H9 (cell line): Measurements from ENCODE around the gene ACVR1. TPM values are rescaled to one million over a fixed set of nuclear protein-coding genes. Genes with fewer than 3 reads are reported as not detected.

Source experiments
- DNase-seq: peaks from one replicate; pipeline ENCODE4 v3.0.0-alpha.2; 2017
- H2AFZ ChIP-seq: one replicate; pipeline ENCODE4 v1.6.1; 2013; ENCODE audit warnings: mild to moderate bottlenecking, low read length, control low read depth, moderate library complexity
- H2AK5ac ChIP-seq: 2 replicates; pipeline ENCODE4 v1.6.1; 2013; ENCODE audit warnings: low read length, control low read depth, mixed read lengths; ENCODE audit not compliant: insufficient read length
- H2BK120ac ChIP-seq: one replicate; pipeline ENCODE4 v1.6.1; 2013; ENCODE audit warnings: low read depth, mild to moderate bottlenecking, low read length, control low read depth, inconsistent platforms; ENCODE audit not compliant: poor library complexity, severe bottlenecking
- H2BK12ac ChIP-seq: 2 replicates; pipeline ENCODE4 v1.6.1; 2013; ENCODE audit warnings: low read length, control low read depth, mixed read lengths, low read depth; ENCODE audit not compliant: insufficient read length
- H2BK15ac ChIP-seq: 2 replicates; pipeline ENCODE4 v1.6.1; 2013; ENCODE audit warnings: low read depth, low read length, control low read depth
- H2BK20ac ChIP-seq: one replicate; pipeline ENCODE4 v1.6.1; 2013; ENCODE audit warnings: low read depth, mild to moderate bottlenecking, low read length, control low read depth, inconsistent platforms; ENCODE audit not compliant: poor library complexity, severe bottlenecking
- H2BK5ac ChIP-seq: 2 replicates; pipeline ENCODE4 v1.6.1; 2013; ENCODE audit warnings: low read length, control low read depth, mixed read lengths; ENCODE audit not compliant: insufficient read length
- H3K14ac ChIP-seq: 2 replicates; pipeline ENCODE4 v1.6.1; 2013; ENCODE audit warnings: low read length, control low read depth; ENCODE audit not compliant: insufficient read depth
- H3K18ac ChIP-seq: 2 replicates; pipeline ENCODE4 v1.6.1; 2013; ENCODE audit warnings: low read depth, mild to moderate bottlenecking, mixed read lengths, low read length, control low read depth; ENCODE audit not compliant: insufficient read length
- H3K23ac ChIP-seq: 2 replicates; pipeline ENCODE4 v1.6.1; 2013; ENCODE audit warnings: low read length, control low read depth, mixed read lengths, low read depth; ENCODE audit not compliant: insufficient read length
- H3K23me2 ChIP-seq: 2 replicates; pipeline ENCODE4 v1.6.1; 2013; ENCODE audit warnings: low read depth, mild to moderate bottlenecking, mixed read lengths, low read length, control low read depth; ENCODE audit not compliant: insufficient read length, poor library complexity, severe bottlenecking
- H3K27ac ChIP-seq: 2 replicates; pipeline ENCODE4 v1.5.1; 2013; ENCODE audit warnings: low read length, control low read depth, mixed read lengths, low read depth; ENCODE audit not compliant: insufficient read length
- H3K27me3 ChIP-seq: 2 replicates; pipeline ENCODE4 v1.6.1; 2013; ENCODE audit warnings: low read length, control low read depth, inconsistent platforms; ENCODE audit not compliant: insufficient read depth
- H3K4ac ChIP-seq: 2 replicates; pipeline ENCODE4 v1.6.1; 2013; ENCODE audit warnings: low read depth, mild to moderate bottlenecking, control low read depth, inconsistent platforms, low read length, moderate library complexity
- H3K4me1 ChIP-seq: 2 replicates; pipeline ENCODE4 v1.6.1; 2013; ENCODE audit warnings: low read length, control low read depth, inconsistent platforms; ENCODE audit not compliant: insufficient read depth
- H3K4me2 ChIP-seq: 2 replicates; pipeline ENCODE4 v1.6.1; 2013; ENCODE audit warnings: low read length, control low read depth, mixed read lengths; ENCODE audit not compliant: insufficient read length, insufficient read depth
- H3K56ac ChIP-seq: 2 replicates; pipeline ENCODE4 v1.6.1; 2013; ENCODE audit warnings: low read depth, mild to moderate bottlenecking, mixed read lengths, low read length, control low read depth; ENCODE audit not compliant: insufficient read length
- H3K79me1 ChIP-seq: 2 replicates; pipeline ENCODE4 v1.6.1; 2013; ENCODE audit warnings: low read depth, mild to moderate bottlenecking, moderate library complexity, low read length, control low read depth, inconsistent platforms; ENCODE audit not compliant: insufficient read depth, poor library complexity, severe bottlenecking
- H3K79me2 ChIP-seq: 2 replicates; pipeline ENCODE4 v1.6.1; 2013; ENCODE audit warnings: low read length, control low read depth, inconsistent platforms; ENCODE audit not compliant: insufficient read depth
- H3K9ac ChIP-seq: 2 replicates; pipeline ENCODE4 v1.6.1; 2013; ENCODE audit warnings: low read length, control low read depth, mixed read lengths; ENCODE audit not compliant: insufficient read length; ENCODE audit errors: extremely low read depth
- H3K9me3 ChIP-seq: one replicate; pipeline ENCODE4 v1.6.1; 2013; ENCODE audit warnings: low read depth, low read length, inconsistent platforms; ENCODE audit not compliant: control insufficient read depth
- H3T11ph ChIP-seq: one replicate; pipeline ENCODE4 v1.6.1; 2013; ENCODE audit warnings: mild to moderate bottlenecking, low read length, control low read depth, inconsistent platforms
- H4K20me1 ChIP-seq: one replicate; pipeline ENCODE4 v1.6.1; 2013; ENCODE audit not compliant: control insufficient read depth, insufficient read length, insufficient read depth
- H4K5ac ChIP-seq: 2 replicates; pipeline ENCODE4 v1.6.1; 2013; ENCODE audit warnings: low read depth, mild to moderate bottlenecking, mixed read lengths, low read length, control low read depth; ENCODE audit not compliant: insufficient read length
- H4K8ac ChIP-seq: replicated peaks from 2 replicates; pipeline ENCODE4 v1.6.1; 2013; ENCODE audit warnings: low read length, control low read depth, mixed read lengths, low read depth; ENCODE audit not compliant: insufficient read length
- H4K91ac ChIP-seq: 2 replicates; pipeline ENCODE4 v1.6.1; 2013; ENCODE audit warnings: low read depth, mild to moderate bottlenecking, moderate library complexity, mixed read lengths, low read length, control low read depth; ENCODE audit not compliant: insufficient read length
- H3K27ac Mint-ChIP-seq, 3 experiments: 2 replicates in 2 of 3; 3 replicates in 1 of 3; pipeline ENCODE4 v1.8.0; 2020 to 2021; ENCODE audit warnings: mixed read lengths in 3 of 3, mild to moderate bottlenecking in 1 of 3, moderate library complexity in 1 of 3
- H3K27me3 Mint-ChIP-seq: 2 replicates; pipeline ENCODE4 v1.8.0; 2021; ENCODE audit warnings: low read depth, mild to moderate bottlenecking, moderate library complexity, mixed read lengths
- H3K36me3 Mint-ChIP-seq, 3 experiments: 2 replicates in 2 of 3; 3 replicates in 1 of 3; pipeline ENCODE4 v1.8.0; 2020 to 2021; ENCODE audit warnings: low read depth in 3 of 3, mixed read lengths in 3 of 3; ENCODE audit not compliant: insufficient read depth in 1 of 3
- H3K4me1 Mint-ChIP-seq, 2 experiments: 2 replicates each; pipeline ENCODE4 v1.8.0; 2020; ENCODE audit warnings: mixed read lengths in 2 of 2
- H3K4me3 Mint-ChIP-seq, 2 experiments: 2 replicates in 1 of 2; 3 replicates in 1 of 2; pipeline ENCODE4 v1.8.0; 2020 to 2021; ENCODE audit warnings: mild to moderate bottlenecking in 2 of 2, mixed read lengths in 2 of 2, moderate library complexity in 1 of 2
- H3K9me3 Mint-ChIP-seq, 2 experiments: 2 replicates in 1 of 2; 3 replicates in 1 of 2; pipeline ENCODE4 v1.8.0; 2020; ENCODE audit warnings: mild to moderate bottlenecking in 2 of 2, mixed read lengths in 2 of 2, moderate library complexity in 1 of 2
- CTCF ChIP-seq: fragments of 200-600 bp; sonication (generic); conservative IDR thresholded peaks from 3 replicates; pipeline ENCODE4 v1.8.0; 2021; ENCODE audit warnings: antibody characterized with exemption, mild to moderate bottlenecking
- WGBS: extraction: QIAGEN DNeasy Blood & Tissue Kit; methylation state at CpG from one replicate; pipeline ENCODE4 v1.1.7; 2013; ENCODE audit warnings: missing lambda C conversion rate, low lambda C conversion rate, mixed read lengths; ENCODE audit not compliant: insufficient read length; ENCODE audit errors: extremely low coverage; 5-methylcytosine and 5-hydroxymethylcytosine counted together
- total RNA-seq: library from RNA; stranded (reverse); gene quantifications from 2 replicates; pipeline ENCODE4 v1.2.1, GENCODE V29; 2021

Gene ACVR1
- total RNA-seq, 1 experiment from 2014 or later, result 21.2 TPM

- no CpG with 5 or more reads among the region's 3 CpGs for WGBS
- H3K9ac ChIP-seq, result no peak overlapping the region
- no peak overlapping the region for H3K4me2 ChIP-seq
These were observed 55.9 kb downstream of the ACVR1 start for GRCh38 chr2:157820193-157820592.

More at GRCh38 chr2:157820193-157820592, 55.9 kb downstream of the ACVR1 start:
- Histone ChIP-seq H4K20me1 (no peaks in the 10 kb centered on the region), H2BK15ac (no peak overlapping the region), H2BK12ac (no peak overlapping the region), H3K27me3 (no peaks in the 10 kb centered on the region), H4K5ac (no peak overlapping the region), H3K23me2 (no peaks in the 10 kb centered on the region), H3K79me1 (no peaks in the 10 kb centered on the region), H3K4ac (no peak overlapping the region), H4K91ac (no peak overlapping the region), H3K56ac (no peak overlapping the region), H3K9me3 (no peaks in the 10 kb centered on the region), H3K4me1 (no peaks in the 10 kb centered on the region), H4K8ac (no peak overlapping the region), H2AFZ (no peak overlapping the region), H2AK5ac (no peak overlapping the region), H2BK20ac (no peak overlapping the region), H3T11ph (no peak overlapping the region), H3K14ac (no peak overlapping the region), H3K27ac (no peak overlapping the region), H3K23ac (no peak overlapping the region), H3K18ac (no peak overlapping the region), H3K79me2 (no peaks in the 10 kb centered on the region), H2BK120ac (no peak overlapping the region), H2BK5ac (no peak overlapping the region)
- H3K27me3 Mint-ChIP-seq, result no peaks in the 10 kb centered on the region
- H3K27ac Mint-ChIP-seq, result peak overlapping the region in 1 of 3 experiments; percentile 31; a peak in 2 of 7 replicates
- peaks cover 12 to 28% (median 17%) of the 10 kb centered on the region in 3 experiments; a peak in 6 of 7 replicates for H3K36me3 Mint-ChIP-seq
- H3K4me3 Mint-ChIP-seq, result no peak overlapping the region
- TF ChIP-seq CTCF, result no peak
- H3K4me1 Mint-ChIP-seq, result no peaks in the 10 kb centered on the region
- no peaks in the 10 kb centered on the region for H3K9me3 Mint-ChIP-seq
- DNase-seq, result no peak
